Posterior vena cava (tissue), 2 donors: ENCODE measurements around the gene ZDHHC14. TPM values are rescaled to one million over a fixed set of nuclear protein-coding genes. Genes with fewer than 3 reads are reported as not detected.
"Not testable (repeated sequence)": the region's sequence is repeated elsewhere in the genome, so short reads cannot be mapped to it uniquely, and the experiment has no call there.

Experiments
- DNase-seq: peaks from one replicate; pipeline ENCODE4 v3.0.0-alpha.2; 2020; ENCODE audit warnings: low spot score
- intact Hi-C, 2 donors: fragments of 100-400 bp; cut with DNase I; formaldehyde crosslinking; loops; one replicate each; pipeline versions ENCODE4 v1.14.1 to v1.14.2; 2022 to 2023
- total RNA-seq, 2 donors: library from RNA; stranded (reverse); fragmentation: NEBNext Ultra II Directional; extraction: Animal tissue kit (Norgen Biotek cat#: 25700); gene quantifications; one replicate each; pipeline ENCODE4 v1.2.1, GENCODE V29; 2021
- donor health status: DM: yes; HTN: yes; CAD: no.
- donor health status: DM: yes; HTN: yes; CAD: no.

Gene ZDHHC14
- total RNA-seq, 2 donors from 2014 or later: 12.2 to 14.8 TPM

DNA sequence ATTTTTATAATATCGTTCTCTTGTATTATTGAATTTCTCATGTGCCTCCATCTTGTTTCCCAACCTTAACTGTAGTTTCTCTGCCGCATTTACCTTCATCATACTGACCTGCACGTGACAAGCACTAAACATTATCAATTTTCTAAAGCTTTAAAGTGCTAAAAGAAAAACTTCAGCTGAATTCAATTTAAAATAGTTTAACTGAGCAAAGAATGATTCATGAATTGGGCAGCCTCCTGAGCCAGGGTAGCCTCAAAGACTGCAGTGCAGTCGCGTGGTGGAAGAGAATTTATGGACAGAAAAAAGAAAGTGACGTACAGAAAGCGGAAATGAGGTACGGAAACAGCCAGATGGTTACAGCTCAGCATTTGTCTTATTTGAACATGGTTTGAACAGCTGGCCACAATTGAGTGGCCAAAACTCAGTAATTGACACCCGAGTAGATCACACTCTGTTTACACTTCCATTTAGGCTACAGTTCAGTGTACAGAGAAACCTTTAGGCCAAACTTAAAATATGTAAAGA, 4.2 kb upstream of the ZDHHC14 start:
- intact Hi-C loops: no loop called here
- DNase-seq: no peak

DNA sequence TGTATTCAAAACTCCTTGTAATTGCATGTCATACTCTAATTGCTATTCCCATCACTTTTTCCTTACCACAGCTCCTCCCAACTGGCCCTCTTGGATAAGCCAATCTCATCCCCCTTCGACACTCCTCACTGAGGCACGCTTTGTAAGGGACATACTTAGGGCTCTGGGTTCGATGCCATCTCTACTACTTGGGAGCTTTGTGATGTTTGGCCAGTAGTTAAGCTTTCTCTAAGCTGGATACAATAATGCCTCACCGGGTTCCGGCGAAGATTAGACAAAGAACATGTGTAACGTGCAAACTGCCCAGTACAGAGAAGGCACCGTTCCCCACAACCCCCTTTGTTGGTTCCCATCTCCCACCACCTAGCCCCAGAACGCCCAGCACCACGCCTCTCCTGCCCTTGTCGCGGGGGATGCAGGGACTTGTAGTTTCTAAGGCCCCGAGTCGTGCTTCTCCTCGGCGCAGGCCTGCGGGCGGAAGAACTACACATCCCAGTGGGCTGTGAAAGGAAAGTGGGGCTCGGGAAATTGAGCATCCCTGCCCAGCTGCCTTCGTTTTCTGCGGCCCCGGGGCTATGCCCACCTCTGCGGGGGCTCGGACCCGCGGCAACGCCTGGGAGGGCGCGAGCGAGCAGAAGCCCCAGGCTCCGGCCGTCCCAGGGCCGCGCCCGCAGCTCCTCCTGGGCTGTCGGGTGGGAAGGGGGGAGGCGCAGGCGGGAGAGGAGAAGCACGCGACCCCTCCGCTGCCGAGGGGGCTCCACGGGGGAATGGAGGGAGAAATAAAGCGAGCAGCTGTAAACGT, 1.1 kb upstream of the ZDHHC14 start:
- peak; percentile 96 for DNase-seq
- intact Hi-C loops: loop anchor here in 1 of 2 donors (5.0 kb wide), 2 partner anchors 58 to 217 kb away; partner anchors contain the start of gene TMEM242

DNA sequence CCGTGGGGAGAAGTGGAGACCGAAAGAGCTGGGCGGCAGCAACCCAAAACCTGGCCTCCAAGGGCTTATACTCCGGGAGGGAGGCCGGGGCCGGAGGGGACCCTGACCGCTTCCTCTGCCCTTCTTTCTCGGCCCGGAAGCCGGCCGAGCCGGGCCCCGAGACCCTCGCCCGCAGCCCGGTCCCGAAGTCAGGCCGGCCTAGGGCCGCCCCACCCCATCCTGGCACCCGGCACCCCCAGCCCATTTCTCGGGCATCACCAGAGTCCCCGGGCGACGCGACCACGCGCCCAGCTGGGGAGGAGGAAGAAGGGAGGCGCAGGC, 572 bp upstream of the ZDHHC14 start:
- intact Hi-C loops: loop anchor here in 1 of 2 donors (5.0 kb wide), 2 partner anchors 58 to 217 kb away; partner anchors contain the start of gene TMEM242
- DNase-seq: peak; percentile 80

DNA sequence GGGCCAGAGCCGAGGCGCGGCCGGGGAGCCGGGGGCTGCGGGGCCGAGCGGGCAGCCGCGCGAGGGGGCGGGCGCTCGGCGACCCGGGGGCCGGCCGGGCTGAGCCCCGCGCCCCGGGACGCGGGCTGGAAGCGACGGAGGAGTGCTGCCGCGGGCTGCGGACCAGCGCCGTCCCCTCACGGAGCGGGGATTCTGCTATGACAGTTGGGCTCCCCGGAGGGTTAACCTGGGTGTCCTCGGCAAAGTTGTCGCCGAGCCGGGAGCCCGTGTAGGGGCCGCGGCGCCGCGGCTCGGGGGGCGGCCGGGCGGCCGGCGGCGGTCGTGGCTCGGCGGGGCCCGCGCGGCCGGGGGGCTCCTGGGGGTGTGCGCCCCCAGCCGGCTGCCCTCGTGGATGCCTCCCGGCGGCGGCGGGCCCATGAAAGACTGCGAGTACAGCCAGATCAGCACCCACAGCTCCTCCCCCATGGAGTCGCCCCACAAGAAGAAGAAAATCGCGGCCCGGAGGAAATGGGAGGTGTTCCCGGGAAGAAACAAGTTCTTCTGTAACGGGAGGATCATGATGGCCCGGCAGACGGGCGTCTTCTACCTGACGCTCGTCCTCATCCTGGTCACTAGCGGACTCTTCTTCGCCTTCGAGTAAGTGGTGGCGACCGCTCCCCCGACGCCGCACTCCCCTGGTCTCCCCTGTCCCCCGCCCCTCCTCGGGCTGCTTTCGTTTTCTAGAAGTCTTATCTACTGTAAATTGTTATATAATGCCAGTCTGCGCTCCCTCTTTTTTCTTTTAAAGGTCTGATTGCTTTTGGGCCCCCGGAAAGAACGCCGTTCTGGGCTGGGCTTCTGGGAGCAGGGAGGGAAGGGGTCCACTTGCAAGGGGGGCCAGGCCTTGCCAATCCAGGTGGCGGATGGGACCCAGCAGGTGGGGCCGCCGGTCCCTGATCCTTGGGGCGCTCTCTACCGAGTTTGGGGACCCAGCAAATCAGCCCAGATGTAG, 936 bp downstream of the ZDHHC14 start:
- peak; percentile 86 for DNase-seq
- intact Hi-C loops: loop anchor here (2.0 to 5.0 kb wide), 3 partner anchors 59 to 215 kb away; partner anchors contain the start of gene TMEM242 (in 2 of the 2)

DNA sequence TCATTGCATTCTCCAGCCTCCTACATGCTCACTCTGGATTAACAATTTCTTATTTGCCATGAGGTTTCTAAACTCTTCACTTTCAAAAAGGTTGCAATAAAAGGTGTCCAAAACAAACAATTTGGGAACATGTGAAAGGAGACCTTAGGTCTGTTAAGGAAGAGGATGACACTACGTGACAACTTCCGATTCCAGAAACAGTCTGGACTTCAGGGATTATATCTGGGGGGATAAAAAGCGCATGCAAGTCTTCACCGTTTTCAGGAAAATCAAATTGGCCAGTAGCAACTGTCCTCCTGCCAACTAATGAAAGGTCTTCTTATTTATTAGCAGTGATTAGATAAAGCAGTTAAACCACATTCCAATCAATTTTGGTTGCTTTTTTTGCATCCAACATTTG, 1.8 kb downstream of the ZDHHC14 start:
- intact Hi-C loops: loop anchor here (2.0 to 5.0 kb wide), 3 partner anchors 60 to 214 kb away; partner anchors contain the start of gene TMEM242 (in 2 of the 2)
- no peak for DNase-seq

DNA sequence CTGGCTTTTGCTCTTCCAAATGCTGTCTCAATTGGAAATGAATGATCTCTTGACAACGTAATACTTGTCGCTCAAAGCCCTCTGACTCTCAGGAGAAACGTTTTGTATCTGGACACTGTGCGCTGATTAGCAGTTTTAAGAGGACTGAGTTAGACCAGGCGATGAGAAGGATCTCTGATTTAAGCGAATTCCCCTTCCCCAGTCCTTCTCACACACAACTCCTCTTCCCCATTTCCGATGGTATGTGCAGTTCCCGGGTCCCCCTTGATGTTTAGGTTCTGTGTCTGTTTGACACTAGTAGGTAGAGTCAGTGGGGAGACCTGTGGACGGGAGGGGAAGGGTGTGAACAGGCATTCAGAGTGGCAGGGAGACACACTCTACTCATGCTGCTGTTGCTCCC, 2.5 kb downstream of the ZDHHC14 start:
- intact Hi-C loops: loop anchor here (2.0 to 5.0 kb wide), 3 partner anchors 61 to 214 kb away; partner anchors contain the start of gene TMEM242 (in 2 of the 2)
- DNase-seq: no peak

DNA sequence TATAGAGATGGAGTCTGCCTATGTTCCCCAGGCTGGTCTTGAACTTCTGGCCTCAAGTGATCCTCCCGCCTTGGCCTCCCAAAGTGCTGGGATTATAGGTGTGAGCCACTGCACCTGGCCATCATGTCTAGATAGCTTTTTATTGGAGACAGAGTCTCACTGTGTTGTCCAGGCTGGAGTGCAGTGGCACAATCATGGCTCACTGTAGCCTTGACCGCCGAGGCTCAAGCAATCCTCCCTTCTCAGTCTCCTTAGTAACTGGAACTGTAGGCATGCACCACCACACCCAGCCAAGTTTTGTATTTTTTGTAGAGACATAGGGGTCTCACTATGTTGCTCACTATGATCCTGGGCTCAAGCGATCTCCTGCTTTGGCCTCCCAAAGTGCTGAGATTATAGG, 4.0 kb downstream of the ZDHHC14 start:
- intact Hi-C loops: loop anchor here in 1 of 2 donors (5.0 kb wide), 2 partner anchors 63 to 212 kb away; partner anchors contain the start of gene TMEM242
- not testable (repeated sequence) for DNase-seq

DNA sequence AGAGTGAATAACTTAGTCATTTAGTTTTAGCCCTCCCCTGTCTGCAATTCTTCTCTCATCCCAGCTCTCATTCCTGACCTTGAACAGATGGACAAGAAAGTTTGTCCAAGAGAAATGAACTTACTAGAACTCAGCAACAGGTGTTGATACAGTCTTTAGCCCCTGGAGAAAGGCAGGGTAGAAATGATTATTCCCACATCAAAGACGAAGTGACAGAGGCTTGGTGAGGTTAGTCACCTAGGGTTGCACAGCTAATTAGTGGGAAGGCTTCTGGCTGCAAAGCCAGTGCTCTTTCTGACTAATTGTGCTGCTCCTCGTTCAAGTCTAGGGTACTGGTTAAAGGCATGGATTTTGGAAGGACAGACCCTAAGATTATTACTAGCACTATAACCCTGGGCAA, 4.5 kb downstream of the ZDHHC14 start:
- intact Hi-C loops: no loop called here
- no peak for DNase-seq

DNA sequence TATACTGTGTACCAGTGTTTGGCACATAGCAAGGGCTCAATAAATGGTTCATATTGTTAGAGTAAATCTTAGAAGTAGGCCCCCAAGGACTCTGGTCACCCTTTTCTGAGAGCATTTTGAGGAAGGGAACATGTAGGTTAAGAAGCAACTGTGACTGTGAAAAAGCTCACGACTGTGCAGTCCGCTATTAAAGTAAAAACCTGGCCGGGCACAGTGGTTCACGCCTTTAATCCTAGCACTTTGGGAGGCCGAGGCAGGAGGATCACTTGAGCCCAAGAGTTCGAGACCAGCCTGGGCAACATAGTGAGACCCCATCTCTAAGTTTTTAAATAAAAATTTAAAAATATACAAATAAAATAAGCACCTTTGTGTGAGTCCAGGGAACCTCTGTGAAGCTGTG, 5.0 kb downstream of the ZDHHC14 start:
- DNase-seq: no peak
- intact Hi-C loops: no loop called here

DNA sequence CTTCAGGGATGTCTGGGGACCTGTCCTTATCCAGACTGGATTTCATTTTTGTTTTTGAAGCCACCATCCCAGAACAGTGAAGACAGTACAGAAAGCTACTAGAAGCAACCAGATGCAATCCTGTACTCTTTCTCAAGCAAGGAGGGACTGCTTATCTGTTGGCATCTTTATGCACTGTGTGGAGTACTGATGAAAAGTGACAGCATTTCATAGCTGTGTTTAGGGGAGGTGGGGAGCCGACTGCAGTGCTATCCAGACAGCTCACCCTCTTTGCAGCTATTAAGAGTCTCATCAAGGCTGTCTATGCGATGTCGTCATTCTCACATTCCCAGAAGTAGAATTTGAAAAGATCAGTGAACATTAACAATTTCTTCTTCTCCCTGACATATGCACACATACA, 5.5 kb downstream of the ZDHHC14 start:
- intact Hi-C loops: no loop called here
- no peak for DNase-seq

DNA sequence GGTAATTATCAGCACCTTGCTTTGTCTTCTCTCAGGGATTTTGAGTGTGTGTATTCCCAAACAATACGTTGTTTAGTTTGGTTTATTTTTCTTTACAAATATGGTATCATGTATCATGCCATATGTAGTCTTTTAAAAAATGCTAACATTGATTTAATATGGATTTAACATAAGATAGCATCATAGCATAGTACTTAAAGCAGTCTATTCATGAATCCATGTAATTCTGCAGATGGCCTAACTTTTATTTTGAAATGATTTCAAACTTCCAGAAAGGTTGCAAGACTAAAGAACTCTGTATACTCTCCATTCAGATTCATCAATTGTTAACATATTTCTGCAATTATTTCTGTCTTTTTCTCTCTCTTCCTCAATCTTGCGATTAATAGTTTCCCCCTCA, 7.9 kb downstream of the ZDHHC14 start:
- intact Hi-C loops: no loop called here

DNA sequence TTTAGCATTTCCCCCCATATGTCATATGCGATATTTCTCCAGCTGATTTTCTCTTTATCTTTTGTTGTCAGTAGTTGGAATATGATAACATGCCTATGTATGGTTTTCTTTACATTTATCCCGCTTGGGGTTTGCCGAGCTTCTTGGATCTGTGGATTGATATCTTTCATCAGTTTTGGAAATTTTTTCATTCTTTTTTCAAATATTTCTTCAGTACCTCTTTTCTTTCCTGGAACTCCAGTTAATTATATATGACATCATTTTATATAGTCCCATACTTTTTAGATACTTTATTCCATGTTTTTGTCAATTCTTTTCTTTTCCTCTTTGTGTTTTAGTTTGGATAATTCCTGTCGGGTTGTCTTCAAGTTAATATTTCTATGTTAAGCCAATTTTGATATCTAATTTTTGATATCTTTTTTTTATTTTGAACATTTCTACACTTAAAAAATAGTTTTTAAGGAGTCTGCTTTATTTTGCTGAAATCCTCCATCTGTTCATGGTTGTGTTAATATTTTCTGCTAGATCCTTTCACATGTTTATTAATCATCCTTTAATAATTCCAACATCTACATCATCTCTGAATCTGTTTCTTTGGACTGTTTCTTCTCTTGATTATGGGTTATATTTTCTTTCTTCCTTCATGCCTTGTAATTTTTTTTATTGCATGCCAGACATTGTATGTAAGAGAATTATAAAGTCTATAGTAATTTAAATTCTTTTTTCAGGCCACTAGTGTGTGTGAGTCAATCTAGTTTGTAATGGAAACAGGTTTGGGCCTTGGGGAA, 9.5 kb downstream of the ZDHHC14 start:
- intact Hi-C loops: no loop called here

More for the DNA sequence above, 7.9 kb downstream of the ZDHHC14 start:
- DNase-seq: no peak

DNA sequence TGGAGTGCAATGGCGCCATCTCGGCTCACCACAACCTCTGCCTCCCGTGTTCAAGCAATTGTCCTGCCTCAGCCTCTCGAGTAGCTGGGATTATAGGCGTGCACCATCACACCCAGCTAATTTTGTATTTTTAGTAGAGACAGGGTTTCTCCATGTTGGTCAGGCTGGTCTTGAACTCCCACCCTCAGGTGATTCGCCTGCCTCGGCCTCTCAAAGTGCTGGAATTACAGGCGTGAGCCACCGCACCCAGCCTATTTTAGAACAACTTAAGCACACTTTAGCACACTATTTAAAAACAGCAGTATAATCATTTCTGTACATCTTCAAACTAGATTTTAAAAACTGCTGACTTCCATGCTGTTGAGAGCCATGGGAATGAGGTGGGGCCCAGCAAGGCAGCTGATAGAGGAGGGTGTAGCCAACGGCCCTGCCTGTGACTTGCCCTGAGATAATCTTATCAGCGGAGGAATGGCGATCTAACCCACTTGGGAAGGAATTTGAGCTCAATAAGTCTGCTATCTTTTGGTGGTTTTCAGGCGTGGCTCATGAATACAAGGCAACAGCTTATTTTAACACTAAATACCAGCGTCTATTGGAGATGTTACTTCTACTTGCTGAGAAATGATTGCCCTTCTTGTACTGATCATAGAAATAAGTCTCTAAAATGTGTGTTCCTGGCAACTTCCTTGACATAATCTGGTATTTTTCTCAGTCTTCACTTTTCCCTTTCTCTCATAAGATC, 12.1 kb downstream of the ZDHHC14 start:
- DNase-seq: no peak
- intact Hi-C loops: no loop called here

More for the DNA sequence above, 9.5 kb downstream of the ZDHHC14 start:
- DNase-seq: no peak

DNA sequence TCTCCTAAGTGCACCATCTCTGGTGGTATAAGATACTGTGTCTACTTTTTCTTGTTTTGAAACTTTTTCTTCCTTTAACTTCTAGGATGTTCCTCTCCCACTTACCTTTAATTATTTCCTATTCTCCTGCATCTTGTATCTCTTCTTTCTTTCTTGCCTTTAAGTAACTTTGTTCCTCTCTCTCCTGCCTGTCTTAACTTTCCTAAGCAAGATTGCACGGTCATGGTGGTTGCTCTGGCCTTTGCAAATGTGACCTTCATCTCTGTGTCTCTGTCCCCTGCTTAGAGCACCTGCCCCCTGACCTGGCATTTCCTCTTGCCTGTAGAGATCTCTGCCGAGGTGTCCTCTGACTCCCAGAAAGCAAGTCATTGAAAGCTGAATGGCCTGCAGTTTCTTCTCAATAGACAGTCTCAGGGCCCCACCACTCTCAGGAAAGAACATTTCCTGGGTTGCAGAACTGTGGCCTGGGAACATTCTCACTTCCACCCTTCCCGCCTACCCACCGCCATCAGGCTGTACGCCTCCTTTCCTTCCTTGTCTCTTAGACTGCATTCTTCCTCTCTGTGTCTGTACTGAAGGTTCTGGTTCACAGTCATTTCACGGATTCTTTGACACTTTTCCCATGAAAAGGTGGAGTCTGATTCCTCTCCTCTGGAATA, 12.8 kb downstream of the ZDHHC14 start:
- no peak for DNase-seq
- intact Hi-C loops: no loop called here

DNA sequence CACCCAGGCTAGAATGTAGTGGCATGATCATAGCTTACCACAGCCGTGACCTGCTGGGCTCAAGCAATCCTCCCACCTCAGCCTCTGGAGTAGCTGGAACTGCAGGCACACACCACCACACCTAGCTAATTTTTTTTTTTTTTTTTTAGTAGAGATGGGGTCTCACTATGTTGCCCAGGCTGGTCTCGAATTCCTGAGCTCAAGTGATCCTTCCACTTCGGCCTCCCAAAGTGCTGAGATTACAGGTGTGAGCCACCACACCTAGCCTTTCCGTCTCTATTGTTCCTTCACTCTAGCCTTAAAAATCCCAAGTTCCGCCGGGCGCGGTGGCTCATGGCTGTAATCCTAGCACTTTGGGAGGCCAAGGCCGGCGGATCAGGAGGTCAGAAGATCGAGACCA, 14.2 kb downstream of the ZDHHC14 start:
- intact Hi-C loops, DNase-seq: not testable (repeated sequence)

DNA sequence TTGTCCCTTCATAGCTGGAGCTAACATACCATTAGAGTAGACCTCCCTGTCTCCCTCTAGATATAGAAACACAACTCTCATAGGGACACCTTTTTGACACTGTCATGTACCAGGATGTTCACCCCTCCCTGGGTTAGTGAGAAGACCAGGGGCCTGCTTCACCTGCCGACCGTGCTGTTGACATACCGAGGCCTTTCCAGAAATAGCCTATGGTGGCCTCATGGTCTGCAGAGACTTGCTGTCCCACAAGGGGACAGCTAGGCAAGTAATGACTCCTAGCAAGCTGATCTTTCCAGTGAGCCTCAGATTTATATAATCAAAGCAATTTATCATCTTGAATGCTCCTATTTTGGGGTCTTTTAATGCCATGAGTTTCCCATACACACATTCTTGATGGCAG, 15.0 kb downstream of the ZDHHC14 start:
- intact Hi-C loops: no loop called here

DNA sequence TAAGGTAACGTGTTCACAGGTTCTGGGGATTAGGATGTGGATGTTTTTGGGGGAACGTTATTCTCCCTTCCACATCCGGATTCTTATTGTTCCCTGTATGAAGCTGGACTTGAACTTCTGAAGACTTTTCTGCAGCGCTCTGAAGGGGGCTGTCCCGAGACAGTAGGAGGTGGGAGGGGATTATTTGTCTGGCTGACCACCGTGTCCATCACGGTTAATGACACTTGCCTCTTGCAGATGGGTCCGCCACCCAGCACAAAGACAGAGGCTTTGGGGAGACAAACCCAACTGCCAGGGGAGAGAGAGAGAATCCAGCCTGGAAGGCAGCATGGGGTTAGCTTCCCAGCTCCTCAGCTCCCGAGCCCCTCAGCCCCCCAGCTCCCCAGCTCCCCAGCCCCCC, 16.7 kb downstream of the ZDHHC14 start:
- DNase-seq: no peak
- intact Hi-C loops: no loop called here

More for the DNA sequence above, 15.0 kb downstream of the ZDHHC14 start:
- DNase-seq: no peak

DNA sequence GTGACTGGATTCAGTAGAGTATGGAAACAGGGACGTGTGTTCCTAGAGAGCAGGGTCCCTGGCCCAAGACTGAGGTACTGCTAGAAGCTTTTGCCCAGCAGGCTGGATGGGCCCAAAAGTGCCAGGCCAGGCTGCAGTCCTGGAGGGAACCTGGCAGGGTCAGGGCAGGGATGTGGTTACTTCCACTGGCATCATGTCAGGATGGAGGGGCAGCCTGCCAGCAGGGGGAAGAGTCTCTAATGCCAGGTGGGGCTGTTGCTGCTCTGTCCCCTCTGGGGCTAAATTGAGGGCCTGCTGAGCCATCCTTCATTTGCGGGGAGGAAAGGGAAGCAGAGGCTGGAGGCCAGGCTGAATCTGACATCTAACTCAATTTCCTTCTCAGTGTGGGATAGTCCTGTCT, 17.2 kb downstream of the ZDHHC14 start:
- no peak for DNase-seq
- intact Hi-C loops: no loop called here
